MM.1S (cell line): ENCODE data around the gene SENP1.

Experiments used
- EZH2 ChIP-seq: fragments of 300-600 bp; sonication (generic); optimal IDR thresholded peaks from 2 replicates; pipeline ENCODE3; 2017; ENCODE audit warnings: low read depth, mild to moderate bottlenecking, antibody characterized with exemption, low read length, mixed read lengths
- EZH2phosphoT487 ChIP-seq: fragments of 300-600 bp; sonication (generic); IDR thresholded peaks from 2 replicates; pipeline ENCODE4 v1.6.1; 2018; ENCODE audit warnings: antibody characterized with exemption, low read length
- TF ChIP-seq, protein P1 (sequence below): fragments of 300-600 bp; sonication (generic); IDR thresholded peaks from 2 replicates; pipeline ENCODE4 v1.5.1; 2016; ENCODE audit warnings: antibody characterized with exemption, low read length, mixed read lengths

DNA sequence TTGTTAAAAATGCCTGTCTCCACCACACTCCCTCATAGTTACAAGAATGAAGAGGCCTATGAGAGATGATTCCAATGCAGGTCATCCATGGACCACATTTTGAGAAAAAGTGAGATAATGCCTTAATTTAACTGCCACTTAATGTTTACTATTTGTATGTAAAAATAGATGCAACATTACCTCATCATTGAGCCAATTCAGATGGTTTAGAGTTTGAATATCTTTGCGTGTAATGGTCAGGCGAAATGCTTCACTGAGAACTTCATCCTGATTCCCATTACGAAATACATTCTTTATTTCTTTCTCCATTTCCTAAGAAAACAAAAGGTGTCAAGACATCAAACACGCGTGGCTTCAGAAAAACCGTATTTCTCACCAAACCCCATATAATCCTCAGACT, 42.3 kb downstream of the SENP1 start:
- TF ChIP-seq, protein P1, sequence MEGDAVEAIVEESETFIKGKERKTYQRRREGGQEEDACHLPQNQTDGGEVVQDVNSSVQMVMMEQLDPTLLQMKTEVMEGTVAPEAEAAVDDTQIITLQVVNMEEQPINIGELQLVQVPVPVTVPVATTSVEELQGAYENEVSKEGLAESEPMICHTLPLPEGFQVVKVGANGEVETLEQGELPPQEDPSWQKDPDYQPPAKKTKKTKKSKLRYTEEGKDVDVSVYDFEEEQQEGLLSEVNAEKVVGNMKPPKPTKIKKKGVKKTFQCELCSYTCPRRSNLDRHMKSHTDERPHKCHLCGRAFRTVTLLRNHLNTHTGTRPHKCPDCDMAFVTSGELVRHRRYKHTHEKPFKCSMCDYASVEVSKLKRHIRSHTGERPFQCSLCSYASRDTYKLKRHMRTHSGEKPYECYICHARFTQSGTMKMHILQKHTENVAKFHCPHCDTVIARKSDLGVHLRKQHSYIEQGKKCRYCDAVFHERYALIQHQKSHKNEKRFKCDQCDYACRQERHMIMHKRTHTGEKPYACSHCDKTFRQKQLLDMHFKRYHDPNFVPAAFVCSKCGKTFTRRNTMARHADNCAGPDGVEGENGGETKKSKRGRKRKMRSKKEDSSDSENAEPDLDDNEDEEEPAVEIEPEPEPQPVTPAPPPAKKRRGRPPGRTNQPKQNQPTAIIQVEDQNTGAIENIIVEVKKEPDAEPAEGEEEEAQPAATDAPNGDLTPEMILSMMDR, result no peak
- TF ChIP-seq EZH2 (no peak), EZH2phosphoT487 (no peak)
